HepG2 (cell line): Measurements from ENCODE around the gene CFAP97. TPM values are rescaled to one million over a fixed set of nuclear protein-coding genes. Genes with fewer than 3 reads are reported as not detected.
A peak's percentile ranks its signal among the peaks of the same experiment; 100 is the strongest.

ENCODE experiments used
- ATAC-seq: fragments of 200-7000 bp; cut with Tn5 transposase; 3 replicates; pipeline ENCODE4 v1.9.1; 2020; ENCODE audit warnings: mild to moderate bottlenecking, moderate library complexity
- BruUV-seq: library from RNA; stranded (reverse); fragments of 400-500 nt; replicated peaks from 2 replicates; lab custom pipeline; 2021; lab: Mats Ljungman, UMichigan
- CTCF ChIA-PET: fragments of 300-600 bp; formaldehyde crosslinking; extraction: SDS; loops from one replicate; lab custom pipeline; 2021; ENCODE audit warnings: low total read pairs, inconsistent platforms, low intra/inter-chr PET ratio; lab: Yijun Ruan, JAX
- POLR2A ChIA-PET: fragments of 350-600 bp; sonication (Branson Sonifier 250); formaldehyde crosslinking; loops from one replicate; lab custom pipeline; 2020; ENCODE audit warnings: antibody characterized with exemption, inconsistent platforms; lab: Yijun Ruan, JAX
- DNase-seq: peaks from one replicate; pipeline ENCODE4 v3.0.0-alpha.2; 2015; ENCODE audit warnings: low spot score
- FAIRE-seq: peaks from 3 replicates; lab custom pipeline; 2011; peaks lifted over from hg19 to GRCh38; lab: Jason Lieb, UNC
- H2AFZ ChIP-seq: one replicate; pipeline ENCODE4 v1.6.1; 2011; ENCODE audit warnings: low read length, inconsistent platforms
- H3K27ac ChIP-seq: fragments of 300-600 bp; 3 replicates; pipeline ENCODE4 v1.8.0; 2011; ENCODE audit warnings: mixed run types, mild to moderate bottlenecking, mixed read lengths, low read length, inconsistent platforms; ENCODE audit not compliant: insufficient read depth; ENCODE audit errors: extremely low read length
- H3K27me3 ChIP-seq, 2 experiments: fragments of 200-600 bp in 1 of 2; 2 replicates in 1 of 2; 3 replicates in 1 of 2; pipeline versions ENCODE4 v1.6.0 to v1.8.0; 2011; ENCODE audit warnings: low read length in 2 of 2, mild to moderate bottlenecking in 2 of 2, moderate library complexity in 2 of 2, inconsistent platforms in 1 of 2; ENCODE audit not compliant: insufficient read depth in 2 of 2, control insufficient read depth in 1 of 2
- H3K36me3 ChIP-seq, 2 experiments: fragments of 200-600 bp in 1 of 2; replicated peaks in 1 of 2; 2 replicates in 1 of 2; 3 replicates in 1 of 2; pipeline versions ENCODE4 v1.5.1 to v1.8.0; 2011; ENCODE audit warnings: low read length in 2 of 2, inconsistent platforms in 1 of 2; ENCODE audit not compliant: insufficient read depth in 2 of 2, control insufficient read depth in 1 of 2
- H3K4me1 ChIP-seq: 2 replicates; pipeline ENCODE4 v1.5.1; 2012; ENCODE audit warnings: low read length, inconsistent platforms; ENCODE audit not compliant: insufficient read depth
- H3K4me2 ChIP-seq: 2 replicates; pipeline ENCODE4 v1.6.0; 2011; ENCODE audit warnings: low read depth, low read length, inconsistent platforms
- H3K4me3 ChIP-seq, 3 experiments: fragments of 200-600 bp in 1 of 3; sonication (generic), shearing (Covaris generic) in 1 of 3; replicated peaks in 1 of 3; 2 replicates each; pipeline ENCODE4 v1.5.1; 2011 to 2016; ENCODE audit warnings: low read length in 3 of 3, inconsistent platforms in 2 of 3, low read depth in 2 of 3, mild to moderate bottlenecking in 2 of 3, control low read depth in 1 of 3, mixed read lengths in 1 of 3; ENCODE audit not compliant: insufficient read depth in 1 of 3
- H3K79me2 ChIP-seq: one replicate; pipeline ENCODE4 v1.6.1; 2011; ENCODE audit warnings: low read length, inconsistent platforms; ENCODE audit not compliant: insufficient read depth
- H3K9ac ChIP-seq: 2 replicates; pipeline ENCODE4 v1.6.0; 2011; ENCODE audit warnings: mild to moderate bottlenecking, low read depth, low read length, inconsistent platforms; ENCODE audit not compliant: insufficient read depth
- H3K9me3 ChIP-seq: 2 replicates; pipeline ENCODE4 v1.5.1; 2012; ENCODE audit warnings: mild to moderate bottlenecking, low read length
- H4K20me1 ChIP-seq: 2 replicates; pipeline ENCODE4 v1.6.0; 2011; ENCODE audit warnings: inconsistent platforms, mild to moderate bottlenecking, low read length, moderate library complexity; ENCODE audit not compliant: insufficient read depth
- ASH2L ChIP-seq: fragments of 300-600, 200-600 bp; sonication (generic); IDR thresholded peaks from 2 replicates; pipeline ENCODE4 v1.7.0; 2017; ENCODE audit warnings: low read depth, mild to moderate bottlenecking, moderate library complexity, mixed read lengths, low read length; ENCODE audit not compliant: insufficient read length
- FOSL2 ChIP-seq: sonication (generic); formaldehyde crosslinking; IDR thresholded peaks from 2 replicates; pipeline ENCODE4 v1.4.0; 2020; ENCODE audit warnings: missing genetic modification reagents
- HMGXB4 ChIP-seq, 2 experiments: sonication (generic) in 1 of 2; formaldehyde crosslinking in 1 of 2; IDR thresholded peaks; 2 replicates each; pipeline versions ENCODE4 v1.4.0 to v1.6.1; 2018 to 2020; ENCODE audit warnings: missing genetic modification reagents in 2 of 2, borderline replicate concordance in 1 of 2, low read depth in 1 of 2, mild to moderate bottlenecking in 1 of 2, missing biosample characterization in 1 of 2
- KMT2B ChIP-seq: IDR thresholded peaks from 2 replicates; pipeline ENCODE4 v1.6.1; 2016; ENCODE audit warnings: missing genetic modification reagents, missing compliant biosample characterization
- NR2C2 ChIP-seq: sonication (generic); formaldehyde crosslinking; IDR thresholded peaks from 2 replicates; pipeline ENCODE4 v1.4.0; 2020; ENCODE audit warnings: missing genetic modification reagents, mild to moderate bottlenecking, moderate library complexity, borderline replicate concordance
- ONECUT2 ChIP-seq: sonication (generic); formaldehyde crosslinking; IDR thresholded peaks from 2 replicates; pipeline ENCODE4 v1.4.0; 2020; ENCODE audit warnings: missing genetic modification reagents
- RFX1 ChIP-seq: fragments of 450-650 bp; IDR thresholded peaks from 2 replicates; pipeline ENCODE4 v1.6.1; 2017
- SRY ChIP-seq: sonication (generic); formaldehyde crosslinking; IDR thresholded peaks from 2 replicates; pipeline ENCODE4 v1.8.0; 2022; ENCODE audit warnings: mild to moderate bottlenecking, missing genetic modification reagents
- ZBTB44 ChIP-seq: sonication (generic); formaldehyde crosslinking; IDR thresholded peaks from 2 replicates; pipeline ENCODE4 v1.4.0; 2020; ENCODE audit warnings: missing genetic modification reagents
- ZFP36L2 ChIP-seq: sonication (generic); formaldehyde crosslinking; IDR thresholded peaks from 2 replicates; pipeline ENCODE4 v1.4.0; 2020; ENCODE audit warnings: missing genetic modification reagents
- ZMAT3 ChIP-seq: sonication (generic); formaldehyde crosslinking; conservative IDR thresholded peaks from 2 replicates; pipeline ENCODE4 v1.7.0; 2021; ENCODE audit warnings: missing genetic modification reagents
- ZNF280D ChIP-seq: sonication (generic); formaldehyde crosslinking; IDR thresholded peaks from 2 replicates; pipeline ENCODE4 v1.5.1; 2020; ENCODE audit warnings: mild to moderate bottlenecking, missing genetic modification reagents
- ZNF713 ChIP-seq: sonication (generic); formaldehyde crosslinking; IDR thresholded peaks from 2 replicates; pipeline ENCODE4 v1.4.0; 2020; ENCODE audit warnings: mild to moderate bottlenecking, missing genetic modification reagents
- ZNF768 ChIP-seq: sonication (generic); formaldehyde crosslinking; IDR thresholded peaks from 2 replicates; pipeline ENCODE4 v1.4.0; 2020; ENCODE audit warnings: missing genetic modification reagents
- ZNF83 ChIP-seq: sonication (generic); formaldehyde crosslinking; IDR thresholded peaks from 2 replicates; pipeline ENCODE4 v1.4.0; 2020; ENCODE audit warnings: missing genetic modification reagents, mild to moderate bottlenecking, borderline replicate concordance
- WGBS: methylation state at CpG from one replicate; pipeline ENCODE4 v1.1.6; 2017; ENCODE audit warnings: low lambda C conversion rate; 5-methylcytosine and 5-hydroxymethylcytosine counted together
- in situ Hi-C: cut with HindIII; loops from 2 replicates; pipeline ENCODE4 v1.10.0; 2017; ENCODE audit warnings: low pct_unique_long_range_greater_than_20kb; ENCODE audit not compliant: extremely low pct_ligation_motif_present
- intact Hi-C: fragments of 100-400 bp; cut with micrococcal nuclease; formaldehyde crosslinking; loops from one replicate; pipeline ENCODE4 v1.10.0; 2022; ENCODE audit not compliant: unreplicated experiment
- polyA plus RNA-seq, 8 experiments: library from polyadenylated mRNA; depleted of rRNA in 3 of 8; stranded (reverse) in 7 of 8; unstranded in 1 of 8; fragments of >200 nt; fragmentation: Illumina TruSeq in 4 of 8; extraction: Trizol in 4 of 8; gene quantifications; 2 replicates each; pipeline versions ENCODE4 v1.2.1 to v1.2.3, GENCODE V29; 2011 to 2016; ENCODE audit warnings: low read depth in 4 of 8, missing spikeins in 1 of 8, mixed read lengths in 1 of 8; ENCODE audit not compliant: insufficient read depth in 1 of 8
- total RNA-seq, 5 experiments: library from RNA; depleted of rRNA; stranded (reverse); fragments of >200 nt; fragmentation: Illumina TruSeq; extraction: Trizol; gene quantifications; 2 replicates each; pipeline ENCODE4 v1.2.3, GENCODE V29; 2016; ENCODE audit warnings: low read depth in 1 of 5
- TF ChIP-seq, protein P1 (sequence below): IDR thresholded peaks from 2 replicates; pipeline ENCODE4 v1.6.1; 2016; ENCODE audit warnings: missing biosample characterization, missing genetic modification reagents, low read depth

The CFAP97 gene
- total and polyA plus RNA-seq, 2 of the 13 experiments (the other 11 are each of a cell fraction or from before 2014, with no cell fraction given): 32.1 to 44.4 TPM

GRCh38 chr4:185112104-185112503, 91.7 kb downstream of the CFAP97 start (continued):
- no peak for TF ChIP-seq ZNF713 (CRISPR knock-in tag)
- TF ChIP-seq FOSL2 (CRISPR knock-in tag): peak; percentile 78
- TF ChIP-seq, all 625 proteins: peak for 5

DNA sequence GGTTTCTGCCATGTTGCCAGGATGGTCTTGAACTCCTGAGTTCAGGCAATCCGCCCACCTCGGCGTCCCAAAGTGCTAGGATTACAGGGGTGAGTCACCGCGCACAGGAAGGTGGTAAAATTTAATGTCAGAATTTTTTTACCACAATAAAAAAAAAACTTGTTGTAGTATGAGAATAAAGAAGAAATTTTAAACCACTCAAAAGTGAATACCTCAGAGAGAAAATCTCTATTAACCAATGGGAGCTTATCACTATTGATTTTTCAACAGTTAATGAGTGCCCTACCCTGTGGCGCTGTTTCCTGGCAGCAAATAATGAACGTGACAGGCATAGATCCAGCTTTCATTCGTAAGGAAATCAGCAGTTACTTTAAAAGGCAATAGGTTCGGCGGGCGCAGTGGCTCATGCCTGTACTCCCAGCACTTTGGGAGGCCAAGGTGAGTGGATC, 93.4 kb downstream of the CFAP97 start:
- Histone ChIP-seq H3K4me2 (no peak overlapping the region), H2AFZ (no peak overlapping the region), H3K4me1 (peaks cover 15% of the 10 kb centered on the region), H3K9ac (no peak overlapping the region), H3K27me3 (no peaks in the 10 kb centered on the region), H3K4me3 (no peak overlapping the region), H3K36me3 (no peaks in the 10 kb centered on the region), H4K20me1 (no peaks in the 10 kb centered on the region), H3K27ac (no peak overlapping the region), H3K9me3 (no peaks in the 10 kb centered on the region), H3K79me2 (no peaks in the 10 kb centered on the region)
- ATAC-seq (no peak), DNase-seq (no peak), FAIRE-seq (no peak)
- POLR2A ChIA-PET: no interaction called here
- BruUV-seq: no TSS peak
- intact Hi-C loops (no loop called here), in situ Hi-C loops (no loop called here)
- WGBS: 60% methylated on average over 11 of the region's 11 CpGs
- CTCF ChIA-PET: no interaction called here
- TF ChIP-seq ZNF280D (no peak), KMT2B (CRISPR knock-in tag) (no peak), ZNF768 (CRISPR knock-in tag) (no peak), HMGXB4 (CRISPR knock-in tag; IDR thresholded peaks at IDR 0.05; ENCODE audit: borderline replicate concordance in 1 of 2, low read depth in 1 of 2) (no peak), SRY (CRISPR knock-in tag) (no peak), ONECUT2 (CRISPR knock-in tag) (no peak), ZBTB44 (CRISPR knock-in tag) (no peak), ZMAT3 (CRISPR knock-in tag) (no peak), NR2C2 (CRISPR knock-in tag) (no peak), ZNF83 (CRISPR knock-in tag) (no peak), RFX1 (no peak), ZFP36L2 (CRISPR knock-in tag) (no peak), ASH2L (no peak)
- TF ChIP-seq, protein P1, sequence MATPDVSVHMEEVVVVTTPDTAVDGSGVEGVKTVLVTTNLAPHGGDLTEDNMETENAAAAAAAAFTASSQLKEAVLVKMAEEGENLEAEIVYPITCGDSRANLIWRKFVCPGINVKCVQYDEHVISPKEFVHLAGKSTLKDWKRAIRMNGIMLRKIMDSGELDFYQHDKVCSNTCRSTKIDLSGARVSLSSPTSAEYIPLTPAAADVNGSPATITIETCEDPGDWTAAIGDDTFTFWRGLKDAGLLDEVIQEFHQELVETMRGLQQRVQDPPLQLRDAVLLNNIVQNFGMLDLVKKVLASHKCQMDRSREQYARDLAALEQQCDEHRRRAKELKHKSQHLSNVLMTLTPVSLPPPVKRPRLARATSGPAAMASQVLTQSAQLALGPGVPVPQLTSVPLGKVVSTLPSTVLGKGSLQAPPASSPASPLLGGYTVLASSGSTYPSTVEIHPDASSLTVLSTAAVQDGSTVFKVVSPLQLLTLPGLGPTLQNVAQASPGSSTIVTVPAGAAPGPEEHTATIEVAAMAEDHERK (CRISPR knock-in tag): no peak
